H1 (cell line): ENCODE measurements around the gene NRIP3.

Experiments
- FOSL1 ChIP-seq: IDR thresholded peaks from 2 replicates; pipeline ENCODE4 v1.6.1; 2011; ENCODE audit warnings: mild to moderate bottlenecking, low read depth, low read length, moderate library complexity; ENCODE audit not compliant: insufficient read depth
- NANOG ChIP-seq: IDR thresholded peaks from 2 replicates; pipeline ENCODE4 v1.6.1; 2011; ENCODE audit warnings: low read length, low read depth, mild to moderate bottlenecking, inconsistent platforms; ENCODE audit not compliant: insufficient read depth, poor library complexity, severe bottlenecking
- SAP30 ChIP-seq: fragments of 300-600 bp; sonication (generic); IDR thresholded peaks from 2 replicates; pipeline ENCODE4 v1.7.1; 2012; ENCODE audit warnings: low read length, moderate library complexity, mild to moderate bottlenecking, inconsistent platforms; ENCODE audit not compliant: insufficient read depth, insufficient replicate concordance
- TAF1 ChIP-seq: IDR thresholded peaks from 2 replicates; pipeline ENCODE4 v1.6.1; 2011; ENCODE audit warnings: mild to moderate bottlenecking, low read depth, low read length
- TF ChIP-seq, protein P1 (sequence below): IDR thresholded peaks from 2 replicates; pipeline ENCODE4 v1.6.1; 2011; ENCODE audit warnings: low read length, improper control_type of control experiment
- TF ChIP-seq, protein P2 (sequence below), 3 experiments: IDR thresholded peaks; 1 replicate in 2 of 3; 2 replicates in 1 of 3; pipeline versions ENCODE4 v1.5.1 to v1.6.1; 2011; ENCODE audit warnings: low read length in 3 of 3, mild to moderate bottlenecking in 3 of 3, inconsistent platforms in 2 of 3, low read depth in 1 of 3, moderate library complexity in 1 of 3; ENCODE audit not compliant: insufficient read depth in 1 of 3; ENCODE audit errors: control extremely low read depth in 1 of 3

DNA sequence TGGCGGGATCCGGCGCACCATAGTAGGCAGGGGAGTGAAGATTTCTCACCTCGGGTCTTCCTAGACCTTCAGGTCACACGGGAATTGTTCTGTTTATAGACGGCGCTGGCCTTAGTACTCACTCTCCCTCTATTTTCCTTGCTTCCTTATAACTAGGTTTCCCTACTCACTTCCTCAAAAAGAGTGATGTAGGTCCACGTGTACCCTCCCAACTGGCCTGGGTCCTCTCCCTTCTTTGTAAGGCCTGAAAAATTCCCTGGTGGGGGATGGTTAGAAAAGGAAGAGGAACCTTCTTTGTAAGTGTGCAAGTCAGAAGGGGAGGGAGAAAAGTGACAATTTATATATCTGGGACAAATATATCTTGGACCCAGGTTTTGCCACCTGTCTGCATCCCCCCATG lies 36.6 kb downstream of the NRIP3 start:
- TF ChIP-seq TAF1, result no peak
- TF ChIP-seq, protein P1, sequence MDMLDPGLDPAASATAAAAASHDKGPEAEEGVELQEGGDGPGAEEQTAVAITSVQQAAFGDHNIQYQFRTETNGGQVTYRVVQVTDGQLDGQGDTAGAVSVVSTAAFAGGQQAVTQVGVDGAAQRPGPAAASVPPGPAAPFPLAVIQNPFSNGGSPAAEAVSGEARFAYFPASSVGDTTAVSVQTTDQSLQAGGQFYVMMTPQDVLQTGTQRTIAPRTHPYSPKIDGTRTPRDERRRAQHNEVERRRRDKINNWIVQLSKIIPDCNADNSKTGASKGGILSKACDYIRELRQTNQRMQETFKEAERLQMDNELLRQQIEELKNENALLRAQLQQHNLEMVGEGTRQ, result no peak
- TF ChIP-seq, protein P2, sequence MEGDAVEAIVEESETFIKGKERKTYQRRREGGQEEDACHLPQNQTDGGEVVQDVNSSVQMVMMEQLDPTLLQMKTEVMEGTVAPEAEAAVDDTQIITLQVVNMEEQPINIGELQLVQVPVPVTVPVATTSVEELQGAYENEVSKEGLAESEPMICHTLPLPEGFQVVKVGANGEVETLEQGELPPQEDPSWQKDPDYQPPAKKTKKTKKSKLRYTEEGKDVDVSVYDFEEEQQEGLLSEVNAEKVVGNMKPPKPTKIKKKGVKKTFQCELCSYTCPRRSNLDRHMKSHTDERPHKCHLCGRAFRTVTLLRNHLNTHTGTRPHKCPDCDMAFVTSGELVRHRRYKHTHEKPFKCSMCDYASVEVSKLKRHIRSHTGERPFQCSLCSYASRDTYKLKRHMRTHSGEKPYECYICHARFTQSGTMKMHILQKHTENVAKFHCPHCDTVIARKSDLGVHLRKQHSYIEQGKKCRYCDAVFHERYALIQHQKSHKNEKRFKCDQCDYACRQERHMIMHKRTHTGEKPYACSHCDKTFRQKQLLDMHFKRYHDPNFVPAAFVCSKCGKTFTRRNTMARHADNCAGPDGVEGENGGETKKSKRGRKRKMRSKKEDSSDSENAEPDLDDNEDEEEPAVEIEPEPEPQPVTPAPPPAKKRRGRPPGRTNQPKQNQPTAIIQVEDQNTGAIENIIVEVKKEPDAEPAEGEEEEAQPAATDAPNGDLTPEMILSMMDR (IDR thresholded peaks at IDR 0.05; ENCODE audit: control extremely low read depth in 1 of 3, insufficient read depth in 1 of 3, low read depth in 1 of 3, low read length in 3 of 3), result no peak
- no peak for TF ChIP-seq SAP30
- no peak for TF ChIP-seq FOSL1
- no peak for TF ChIP-seq NANOG
